GM18508 (cell line): ENCODE data around the gene SLC38A11.
"Not testable (repeated sequence)": the region's sequence is repeated elsewhere in the genome, so short reads cannot be mapped to it uniquely, and the experiment has no call there.

ENCODE experiments used
- ATAC-seq: cut with Tn5 transposase; IDR thresholded peaks from one replicate; pipeline ENCODE4 v1.9.1; 2021; ENCODE audit warnings: moderate number of reproducible peaks; ENCODE audit not compliant: insufficient read depth, unreplicated experiment

The SLC38A11 gene

GRCh38 chr2:164954954-164955701, at the start of gene SLC38A11:
Gene SLC38A11 (minus strand): TSS chr2:164955525. CDS start chr2:164955247, 278 bp downstream.
- ATAC-seq: no peak

- no peak for ATAC-seq
Measured at GRCh38 chr2:165003443-165004130, 48.3 kb upstream of the SLC38A11 start.

GRCh38 chr2:165002638-165003037, 47.3 kb upstream of the SLC38A11 start:
- ATAC-seq: no peak

GRCh38 chr2:164994664-164995299, 39.5 kb upstream of the SLC38A11 start:
- ATAC-seq: not testable (repeated sequence)

- ATAC-seq: no peak
Measured at GRCh38 chr2:164993287-164994016, 38.1 kb upstream of the SLC38A11 start.

- peak; percentile 80 for ATAC-seq
Measured at GRCh38 chr2:164992818-164993217, 37.5 kb upstream of the SLC38A11 start.

GRCh38 chr2:164992093-164992454, 36.7 kb upstream of the SLC38A11 start:
- not testable (repeated sequence) for ATAC-seq

GRCh38 chr2:164991361-164992092, 36.2 kb upstream of the SLC38A11 start:
- ATAC-seq: peak; percentile 65

GRCh38 chr2:164990953-164991352, 35.6 kb upstream of the SLC38A11 start:
- ATAC-seq: not testable (repeated sequence)

GRCh38 chr2:164988805-164989204, 33.5 kb upstream of the SLC38A11 start:
- not testable (repeated sequence) for ATAC-seq

GRCh38 chr2:164986027-164986426, 30.7 kb upstream of the SLC38A11 start:
- not testable (repeated sequence) for ATAC-seq

GRCh38 chr2:164984428-164984827, 29.1 kb upstream of the SLC38A11 start:
- no peak for ATAC-seq

- no peak for ATAC-seq
Measured at GRCh38 chr2:164981217-164981990, 26.1 kb upstream of the SLC38A11 start.

- ATAC-seq: not testable (repeated sequence)
Measured at GRCh38 chr2:164980688-164981087, 25.4 kb upstream of the SLC38A11 start.

- no peak for ATAC-seq
Measured at GRCh38 chr2:164979113-164979512, 23.8 kb upstream of the SLC38A11 start.

- ATAC-seq: not testable (repeated sequence)
Measured at GRCh38 chr2:164976875-164977470, 21.6 kb upstream of the SLC38A11 start.

- ATAC-seq: no peak
Measured at GRCh38 chr2:164976301-164976700, 21.0 kb upstream of the SLC38A11 start.

- no peak for ATAC-seq
Measured at GRCh38 chr2:164975891-164976290, 20.6 kb upstream of the SLC38A11 start.

GRCh38 chr2:164974221-164974620, 18.9 kb upstream of the SLC38A11 start:
- no peak for ATAC-seq
